ENCODE measurements around the gene VPS16. TPM values are rescaled to one million over a fixed set of nuclear protein-coding genes. Genes with fewer than 3 reads are reported as not detected.
"Not testable (repeated sequence)": the region's sequence is repeated elsewhere in the genome, so short reads cannot be mapped to it uniquely, and the experiment has no call there.

VPS16 gene
- polyA plus RNA-seq, 1 donor (not counting 4 experiments of a cell fraction or from before 2014, with no cell fraction given) = 22.7 TPM

DNA sequence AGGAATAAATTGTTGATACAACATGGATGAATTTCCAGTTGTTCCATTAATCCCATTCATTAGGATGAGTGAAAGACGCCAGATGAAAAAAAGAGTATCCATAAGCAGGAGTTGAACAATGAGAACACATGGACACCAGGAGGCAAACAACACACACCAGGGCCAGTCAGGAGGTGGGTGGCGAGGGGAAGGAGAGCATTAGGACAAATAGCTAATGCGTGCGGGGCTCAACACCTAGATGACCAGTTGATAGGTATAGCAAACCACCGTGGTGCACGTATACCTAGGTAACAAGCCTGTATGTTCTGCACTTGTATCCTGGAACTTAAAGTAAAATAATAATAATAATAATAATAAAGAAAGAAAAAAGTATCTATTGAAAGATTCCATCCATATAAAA lies 11.2 kb upstream of the VPS16 start:
- Histone ChIP-seq H3K27ac (ENCODE audit: control insufficient read depth, insufficient read depth, low read length) (no peak overlapping the region), H3K4me2 (ENCODE audit: control insufficient read depth, extremely low read depth, insufficient read depth, low read depth, low read length) (no peak overlapping the region), H3K27me3 (ENCODE audit: control insufficient read depth, extremely low read depth, insufficient read depth, low read length) (peaks cover 15% of the 10 kb centered on the region), H3K4me3 (ENCODE audit: control insufficient read depth in 2 of 3, extremely low read depth in 1 of 3, insufficient read depth in 2 of 3, low read depth in 1 of 3, low read length in 3 of 3) (no peak overlapping the region), H3K4me1 (ENCODE audit: control insufficient read depth, extremely low read depth, insufficient read depth, low read length) (peaks cover 4% of the 10 kb centered on the region), H3K9ac (ENCODE audit: control insufficient read depth, extremely low read depth, insufficient read depth, low read length) (no peak overlapping the region), H4K20me1 (ENCODE audit: control insufficient read depth, extremely low read depth, insufficient read depth, low read length) (no peaks in the 10 kb centered on the region), H3K9me3 (ENCODE audit: control insufficient read depth, low read depth, low read length) (no peaks in the 10 kb centered on the region), H3K9me1 (ENCODE audit: control insufficient read depth, extremely low read depth, insufficient read depth, low read length) (no peaks in the 10 kb centered on the region), H2AFZ (ENCODE audit: control insufficient read depth, low read length) (no peak overlapping the region), H3K36me3 (ENCODE audit: control insufficient read depth in 2 of 2, extremely low read depth in 1 of 2, insufficient read depth in 2 of 2, low read length in 2 of 2) (no peaks in the 10 kb centered on the region), H3K79me2 (ENCODE audit: control insufficient read depth, insufficient read depth, low read length) (no peaks in the 10 kb centered on the region)
- dilution Hi-C loops (cut with MboI; ENCODE audit: extremely low pct_ligation_motif_present, low sequenced_read_pairs) = no loop called here
- FAIRE-seq (no peak), DNase-seq (ENCODE audit: low read depth, low spot score) (no peak)
- no peak for TF ChIP-seq EZH2 (IDR thresholded peaks at IDR 0.05; ENCODE audit: low read length)
- TF ChIP-seq, protein P1, sequence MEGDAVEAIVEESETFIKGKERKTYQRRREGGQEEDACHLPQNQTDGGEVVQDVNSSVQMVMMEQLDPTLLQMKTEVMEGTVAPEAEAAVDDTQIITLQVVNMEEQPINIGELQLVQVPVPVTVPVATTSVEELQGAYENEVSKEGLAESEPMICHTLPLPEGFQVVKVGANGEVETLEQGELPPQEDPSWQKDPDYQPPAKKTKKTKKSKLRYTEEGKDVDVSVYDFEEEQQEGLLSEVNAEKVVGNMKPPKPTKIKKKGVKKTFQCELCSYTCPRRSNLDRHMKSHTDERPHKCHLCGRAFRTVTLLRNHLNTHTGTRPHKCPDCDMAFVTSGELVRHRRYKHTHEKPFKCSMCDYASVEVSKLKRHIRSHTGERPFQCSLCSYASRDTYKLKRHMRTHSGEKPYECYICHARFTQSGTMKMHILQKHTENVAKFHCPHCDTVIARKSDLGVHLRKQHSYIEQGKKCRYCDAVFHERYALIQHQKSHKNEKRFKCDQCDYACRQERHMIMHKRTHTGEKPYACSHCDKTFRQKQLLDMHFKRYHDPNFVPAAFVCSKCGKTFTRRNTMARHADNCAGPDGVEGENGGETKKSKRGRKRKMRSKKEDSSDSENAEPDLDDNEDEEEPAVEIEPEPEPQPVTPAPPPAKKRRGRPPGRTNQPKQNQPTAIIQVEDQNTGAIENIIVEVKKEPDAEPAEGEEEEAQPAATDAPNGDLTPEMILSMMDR (optimal IDR thresholded peaks at IDR 0.05 in 1 of 3, IDR thresholded peaks at IDR 0.05 in 1 of 3, conservative IDR thresholded peaks at IDR 0.05 in 1 of 3; ENCODE audit: extremely low read depth in 1 of 3, insufficient read depth in 2 of 3, low read length in 3 of 3) = no peak

DNA sequence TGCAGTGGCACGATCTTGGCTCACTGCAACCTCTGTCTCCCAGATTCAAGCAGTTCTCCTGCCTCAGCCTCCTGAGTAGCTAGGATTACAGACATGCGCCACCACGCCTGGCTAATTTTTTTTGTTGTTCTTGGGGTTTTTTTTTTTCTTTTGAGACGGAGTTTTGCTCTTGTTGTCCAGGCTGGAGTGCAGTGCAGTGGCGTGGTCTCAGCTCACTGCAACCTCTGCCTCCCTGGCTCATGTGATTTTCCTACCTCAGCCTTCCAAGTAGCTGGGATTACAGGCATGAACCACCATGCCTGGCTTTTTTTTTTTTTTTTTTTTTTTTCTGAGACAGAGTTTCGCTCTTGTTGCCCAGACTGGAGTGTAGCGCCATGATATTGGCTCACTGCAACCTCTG lies 9.3 kb upstream of the VPS16 start:
- DNase-seq (ENCODE audit: low read depth, low spot score); H3K4me2 ChIP-seq (ENCODE audit: control insufficient read depth, extremely low read depth, insufficient read depth, low read depth, low read length); H2AFZ ChIP-seq (ENCODE audit: control insufficient read depth, low read length); H3K27me3 ChIP-seq (ENCODE audit: control insufficient read depth, extremely low read depth, insufficient read depth, low read length); H3K36me3 ChIP-seq (ENCODE audit: control insufficient read depth in 2 of 2, extremely low read depth in 1 of 2, insufficient read depth in 2 of 2, low read length in 2 of 2); H3K9me3 ChIP-seq (ENCODE audit: control insufficient read depth, low read depth, low read length); H3K9me1 ChIP-seq (ENCODE audit: control insufficient read depth, extremely low read depth, insufficient read depth, low read length); H3K4me3 ChIP-seq (ENCODE audit: control insufficient read depth in 2 of 3, extremely low read depth in 1 of 3, insufficient read depth in 2 of 3, low read depth in 1 of 3, low read length in 3 of 3); H4K20me1 ChIP-seq (ENCODE audit: control insufficient read depth, extremely low read depth, insufficient read depth, low read length); FAIRE-seq; H3K4me1 ChIP-seq (ENCODE audit: control insufficient read depth, extremely low read depth, insufficient read depth, low read length); dilution Hi-C loops (cut with MboI; ENCODE audit: extremely low pct_ligation_motif_present, low sequenced_read_pairs); H3K27ac ChIP-seq (ENCODE audit: control insufficient read depth, insufficient read depth, low read length); H3K79me2 ChIP-seq (ENCODE audit: control insufficient read depth, insufficient read depth, low read length); H3K9ac ChIP-seq (ENCODE audit: control insufficient read depth, extremely low read depth, insufficient read depth, low read length): not testable (repeated sequence)

DNA sequence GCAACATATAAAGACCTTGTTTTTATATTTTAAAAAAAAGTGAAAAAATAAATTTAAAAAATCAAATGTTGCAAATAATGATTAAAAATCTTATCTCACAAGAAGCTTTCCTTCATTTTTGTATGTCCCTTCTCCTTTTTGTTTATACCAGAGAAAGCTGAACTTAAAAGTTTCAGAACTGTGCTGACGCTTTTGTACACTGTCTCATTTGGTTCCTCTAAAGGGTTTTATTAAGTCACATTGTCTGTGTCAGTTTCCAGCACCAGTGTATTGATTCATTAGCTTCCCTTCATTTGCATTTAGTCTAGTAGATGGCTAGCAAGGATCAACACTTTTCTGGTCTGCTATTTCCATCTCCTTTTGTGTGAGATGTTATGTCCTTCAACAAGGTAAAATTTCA lies 6.8 kb upstream of the VPS16 start:
- Histone ChIP-seq H3K9me3 (ENCODE audit: control insufficient read depth, low read depth, low read length) (no peaks in the 10 kb centered on the region), H3K79me2 (ENCODE audit: control insufficient read depth, insufficient read depth, low read length) (no peaks in the 10 kb centered on the region), H3K4me1 (ENCODE audit: control insufficient read depth, extremely low read depth, insufficient read depth, low read length) (peaks cover 4% of the 10 kb centered on the region), H3K4me3 (ENCODE audit: control insufficient read depth in 2 of 3, extremely low read depth in 1 of 3, insufficient read depth in 2 of 3, low read depth in 1 of 3, low read length in 3 of 3) (no peak overlapping the region), H3K9ac (ENCODE audit: control insufficient read depth, extremely low read depth, insufficient read depth, low read length) (no peak overlapping the region), H2AFZ (ENCODE audit: control insufficient read depth, low read length) (no peak overlapping the region), H3K27me3 (ENCODE audit: control insufficient read depth, extremely low read depth, insufficient read depth, low read length) (peaks cover 4% of the 10 kb centered on the region), H3K36me3 (ENCODE audit: control insufficient read depth in 2 of 2, extremely low read depth in 1 of 2, insufficient read depth in 2 of 2, low read length in 2 of 2) (no peaks in the 10 kb centered on the region), H4K20me1 (ENCODE audit: control insufficient read depth, extremely low read depth, insufficient read depth, low read length) (no peaks in the 10 kb centered on the region), H3K9me1 (ENCODE audit: control insufficient read depth, extremely low read depth, insufficient read depth, low read length) (no peaks in the 10 kb centered on the region), H3K4me2 (ENCODE audit: control insufficient read depth, extremely low read depth, insufficient read depth, low read depth, low read length) (no peak overlapping the region), H3K27ac (ENCODE audit: control insufficient read depth, insufficient read depth, low read length) (no peak overlapping the region)
- no peak for TF ChIP-seq EZH2 (IDR thresholded peaks at IDR 0.05; ENCODE audit: low read length)
- TF ChIP-seq, protein P1 (optimal IDR thresholded peaks at IDR 0.05 in 1 of 3, IDR thresholded peaks at IDR 0.05 in 1 of 3, conservative IDR thresholded peaks at IDR 0.05 in 1 of 3; ENCODE audit: extremely low read depth in 1 of 3, insufficient read depth in 2 of 3, low read length in 3 of 3) = no peak
- DNase-seq (ENCODE audit: low read depth, low spot score) (no peak), FAIRE-seq (no peak)
- dilution Hi-C loops (cut with MboI; ENCODE audit: extremely low pct_ligation_motif_present, low sequenced_read_pairs) = no loop called here

Data from keratinocyte (primary cell).